Spleen (tissue), 11 donors: ENCODE measurements around the gene UBE4A. TPM values are rescaled to one million over a fixed set of nuclear protein-coding genes. Genes with fewer than 3 reads are reported as not detected.
"Not testable (repeated sequence)": the region's sequence is repeated elsewhere in the genome, so short reads cannot be mapped to it uniquely, and the experiment has no call there.

Experiments
- DNase-seq: peaks from one replicate; pipeline ENCODE4 v3.0.0-alpha.2; 2020
- H3K27ac ChIP-seq, 8 donors: fragments of 200-600 bp; sonication (generic) in 7 of 8; 1 replicate in 4 of 8; 2 replicates in 4 of 8; pipeline versions ENCODE4 v1.5.0 to v1.8.0; 2016 to 2021; ENCODE audit warnings: inconsistent platforms in 4 of 8, mild to moderate bottlenecking in 4 of 8, moderate library complexity in 1 of 8
- H3K27me3 ChIP-seq, 7 donors: fragments of 200-600 bp; sonication (generic) in 6 of 7; replicated peaks in 1 of 7; 1 replicate in 4 of 7; 2 replicates in 3 of 7; pipeline versions ENCODE4 v1.5.0 to v1.8.0; 2016 to 2021; ENCODE audit warnings: inconsistent platforms in 3 of 7, mild to moderate bottlenecking in 1 of 7
- H3K36me3 ChIP-seq, 6 donors: fragments of 200-600 bp; sonication (generic) in 5 of 6; 1 replicate in 4 of 6; 2 replicates in 2 of 6; pipeline versions ENCODE4 v1.5.0 to v1.8.0; 2016 to 2021; ENCODE audit warnings: inconsistent platforms in 2 of 6
- H3K4me1 ChIP-seq, 6 donors: fragments of 200-600 bp; sonication (generic) in 5 of 6; 1 replicate in 3 of 6; 2 replicates in 3 of 6; pipeline versions ENCODE4 v1.5.0 to v1.8.0; 2016 to 2021; ENCODE audit warnings: inconsistent platforms in 3 of 6
- H3K4me3 ChIP-seq, 8 donors: fragments of 200-600 bp; sonication (generic) in 7 of 8; 1 replicate in 4 of 8; 2 replicates in 4 of 8; pipeline versions ENCODE4 v1.5.0 to v1.8.0; 2016 to 2021; ENCODE audit warnings: inconsistent platforms in 4 of 8, mild to moderate bottlenecking in 4 of 8, moderate library complexity in 2 of 8
- H3K9me3 ChIP-seq, 8 donors: fragments of 200-600 bp; sonication (generic) in 7 of 8; 1 replicate in 4 of 8; 2 replicates in 4 of 8; pipeline versions ENCODE4 v1.5.0 to v1.8.0; 2016 to 2021; ENCODE audit warnings: inconsistent platforms in 4 of 8
- CTCF ChIP-seq, 11 experiments: fragments of 200-600 bp in 7 of 11; fragments of 450-650 bp in 4 of 11; sonication (generic) in 4 of 11; IDR thresholded peaks in 8 of 11; conservative IDR thresholded peaks in 3 of 11; 1 replicate in 7 of 11; 2 replicates in 4 of 11; pipeline versions ENCODE4 v1.4.0 to v1.8.0; 2016 to 2021; ENCODE audit warnings: antibody characterized with exemption in 11 of 11, inconsistent platforms in 4 of 11, mild to moderate bottlenecking in 1 of 11
- POLR2A ChIP-seq, 3 donors: fragments of 450-650 bp; IDR thresholded peaks; one replicate each; pipeline ENCODE4 v1.5.1; 2017; ENCODE audit warnings: antibody characterized with exemption in 3 of 3, mild to moderate bottlenecking in 1 of 3
- POLR2AphosphoS5 ChIP-seq, 3 donors: sonication (generic); formaldehyde crosslinking; IDR thresholded peaks; one replicate each; pipeline ENCODE4 v1.5.1; 2017; ENCODE audit warnings: antibody characterized with exemption in 3 of 3
- WGBS, 5 donors: extraction: QIAGEN DNeasy Blood & Tissue Kit in 3 of 5; methylation state at CpG; one replicate each; pipeline versions ENCODE4 v1.1.5 to v1.1.7; 2013 to 2018; 5-methylcytosine and 5-hydroxymethylcytosine counted together
- intact Hi-C: fragments of 100-400 bp; cut with DNase I; formaldehyde crosslinking; loops from one replicate; pipeline ENCODE4 v1.15.0; 2023; ENCODE audit warnings: low total_unique reads
- polyA plus RNA-seq, 3 donors: library from polyadenylated mRNA; stranded (reverse); fragments of 200-250 nt; gene quantifications; one replicate each; pipeline ENCODE4 v1.2.1, GENCODE V29; 2013
- total RNA-seq, 7 donors: library from RNA; depleted of rRNA in 3 of 7; stranded (reverse); fragments of >200 nt in 3 of 7; fragmentation: NEBNext Ultra II Directional in 4 of 7; extraction: Animal tissue kit (Norgen Biotek cat#: 25700) in 4 of 7; gene quantifications; one replicate each; pipeline versions ENCODE4 v1.1.0 to v1.2.1, GENCODE V29; 2016 to 2021
- donor health status: healthy with polysubstance abuse.
- donor health status: DM: no; HTN: no; CAD: no; lungs with moderate emphysema.
- donor health status: DM: no; HTN: no; CAD: no.
- donor health status: Bipolar disorder and iron deficiency.
- donor health status: healthy.
- donor health status: DM: no; HTN: no; CAD: no.
- donor health status: DM: yes; HTN: yes; CAD: no.

The UBE4A gene
- total and polyA plus RNA-seq, 10 donors: 13.0 to 55.6 (median 40.7) TPM

- whole genome bisulfite sequencing, 5 donors: 82 to 93% (median 89%) methylated on average over 4 of the region's 4 CpGs
- peaks cover 0 to 52% (median 8%) of the 10 kb centered on the region in 6 donors for H3K4me1 ChIP-seq
- intact Hi-C loops: no loop called here
- TF ChIP-seq POLR2AphosphoS5 (IDR thresholded peaks at IDR 0.05) (no peak), CTCF (IDR thresholded peaks at IDR 0.05 in 8 of 11, conservative IDR thresholded peaks at IDR 0.05 in 3 of 11) (no peak), POLR2A (IDR thresholded peaks at IDR 0.05) (no peak)
- H3K4me3 ChIP-seq: no peak overlapping the region
- DNase-seq: no peak
- peaks cover 0 to 57% (median 36%) of the 10 kb centered on the region in 6 donors for H3K36me3 ChIP-seq
- no peaks in the 10 kb centered on the region for H3K27me3 ChIP-seq
- no peak overlapping the region for H3K27ac ChIP-seq
- no peaks in the 10 kb centered on the region for H3K9me3 ChIP-seq
Measured at GRCh38 chr11:118411530-118411929, 52.1 kb downstream of the UBE4A start.

GRCh38 chr11:118412921-118413320 lies 53.5 kb downstream of the UBE4A start:
- intact Hi-C loops: no loop called here
- no peaks in the 10 kb centered on the region for H3K9me3 ChIP-seq
- peaks cover 0 to 43% (median 23%) of the 10 kb centered on the region in 6 donors for H3K36me3 ChIP-seq
- H3K27me3 ChIP-seq: no peaks in the 10 kb centered on the region
- DNase-seq: no peak
- no peak for TF ChIP-seq POLR2A (IDR thresholded peaks at IDR 0.05)
- TF ChIP-seq POLR2AphosphoS5 (IDR thresholded peaks at IDR 0.05): no peak
- TF ChIP-seq CTCF (IDR thresholded peaks at IDR 0.05 in 8 of 11, conservative IDR thresholded peaks at IDR 0.05 in 3 of 11): no peak
- H3K27ac ChIP-seq: no peak overlapping the region
- no peak overlapping the region for H3K4me3 ChIP-seq
- H3K4me1 ChIP-seq: peaks cover 0 to 41% (median 8%) of the 10 kb centered on the region in 6 donors
- 70 to 86% (median 79%) methylated on average over 1 of the region's 1 CpG for WGBS, 5 donors

GRCh38 chr11:118415062-118415738 lies 55.8 kb downstream of the UBE4A start:
- TF ChIP-seq CTCF (IDR thresholded peaks at IDR 0.05 in 8 of 11, conservative IDR thresholded peaks at IDR 0.05 in 3 of 11) (no peak), POLR2A (IDR thresholded peaks at IDR 0.05) (no peak), POLR2AphosphoS5 (IDR thresholded peaks at IDR 0.05) (no peak)
- 30 to 44% (median 34%) methylated on average over 8 of the region's 8 CpGs for WGBS, 5 donors
- Histone ChIP-seq H3K36me3 (peaks cover 0 to 20% (median 7%) of the 10 kb centered on the region in 6 donors), H3K4me1 (peaks cover 0 to 22% (median 8%) of the 10 kb centered on the region in 6 donors), H3K27me3 (no peaks in the 10 kb centered on the region), H3K27ac (peak overlapping the region in 2 of 8 donors; percentile 12 to 37), H3K9me3 (no peaks in the 10 kb centered on the region), H3K4me3 (no peak overlapping the region)
- intact Hi-C loops: no loop called here
- no peak for DNase-seq

GRCh38 chr11:118415739-118416068 lies 56.3 kb downstream of the UBE4A start:
- TF ChIP-seq POLR2A (IDR thresholded peaks at IDR 0.05) (no peak), CTCF (IDR thresholded peaks at IDR 0.05 in 8 of 11, conservative IDR thresholded peaks at IDR 0.05 in 3 of 11) (no peak), POLR2AphosphoS5 (IDR thresholded peaks at IDR 0.05) (peak in 1 of 3 donors; percentile 30)
- H3K4me3 ChIP-seq: no peak overlapping the region
- no peaks in the 10 kb centered on the region for H3K27me3 ChIP-seq
- DNase-seq: no peak
- H3K4me1 ChIP-seq: peaks cover 0 to 17% (median 8%) of the 10 kb centered on the region in 6 donors
- H3K9me3 ChIP-seq: no peaks in the 10 kb centered on the region
- H3K27ac ChIP-seq: peak overlapping the region in 2 of 8 donors; percentile 12 to 37
- peaks cover 0 to 15% (median 4%) of the 10 kb centered on the region in 6 donors for H3K36me3 ChIP-seq
- intact Hi-C loops: no loop called here

GRCh38 chr11:118416900-118417299 lies 57.5 kb downstream of the UBE4A start:
- Histone ChIP-seq H3K4me1 (peaks cover 0 to 16% (median 8%) of the 10 kb centered on the region in 6 donors), H3K36me3 (peaks cover 0 to 13% (median 4%) of the 10 kb centered on the region in 6 donors)
- DNase-seq, H3K4me3 ChIP-seq, H3K27ac ChIP-seq, intact Hi-C loops, H3K9me3 ChIP-seq, H3K27me3 ChIP-seq: not testable (repeated sequence)
